ENCODE data around the gene CFAP46.

DNA sequence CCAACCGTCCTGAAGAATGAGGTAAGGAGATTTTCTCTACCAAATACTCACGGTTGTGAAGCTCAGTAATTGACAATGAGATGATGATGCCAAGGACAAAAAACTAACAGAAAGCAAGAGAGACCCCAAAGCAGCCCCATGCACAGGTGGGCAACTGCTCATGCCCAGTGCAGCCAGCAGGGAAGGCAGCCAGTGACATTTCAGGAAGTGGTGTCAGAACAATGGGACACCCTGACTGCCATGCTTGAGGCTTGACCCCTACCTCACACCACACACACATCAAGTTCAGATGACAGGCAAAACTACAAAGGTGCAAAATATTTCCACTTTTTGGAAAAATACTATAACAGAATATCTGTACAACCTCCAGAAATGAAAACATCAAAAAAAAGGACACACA is 66.9 kb downstream of the CFAP46 start:
- TF ChIP-seq POLR2A (IDR thresholded peaks at IDR 0.05) (no peak), POLR2AphosphoS5 (IDR thresholded peaks at IDR 0.05) (no peak), EP300 (IDR thresholded peaks at IDR 0.05) (no peak)
- TF ChIP-seq, protein P1, sequence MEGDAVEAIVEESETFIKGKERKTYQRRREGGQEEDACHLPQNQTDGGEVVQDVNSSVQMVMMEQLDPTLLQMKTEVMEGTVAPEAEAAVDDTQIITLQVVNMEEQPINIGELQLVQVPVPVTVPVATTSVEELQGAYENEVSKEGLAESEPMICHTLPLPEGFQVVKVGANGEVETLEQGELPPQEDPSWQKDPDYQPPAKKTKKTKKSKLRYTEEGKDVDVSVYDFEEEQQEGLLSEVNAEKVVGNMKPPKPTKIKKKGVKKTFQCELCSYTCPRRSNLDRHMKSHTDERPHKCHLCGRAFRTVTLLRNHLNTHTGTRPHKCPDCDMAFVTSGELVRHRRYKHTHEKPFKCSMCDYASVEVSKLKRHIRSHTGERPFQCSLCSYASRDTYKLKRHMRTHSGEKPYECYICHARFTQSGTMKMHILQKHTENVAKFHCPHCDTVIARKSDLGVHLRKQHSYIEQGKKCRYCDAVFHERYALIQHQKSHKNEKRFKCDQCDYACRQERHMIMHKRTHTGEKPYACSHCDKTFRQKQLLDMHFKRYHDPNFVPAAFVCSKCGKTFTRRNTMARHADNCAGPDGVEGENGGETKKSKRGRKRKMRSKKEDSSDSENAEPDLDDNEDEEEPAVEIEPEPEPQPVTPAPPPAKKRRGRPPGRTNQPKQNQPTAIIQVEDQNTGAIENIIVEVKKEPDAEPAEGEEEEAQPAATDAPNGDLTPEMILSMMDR (IDR thresholded peaks at IDR 0.05): no peak

All from upper lobe of left lung (tissue), 4 donors.